HUDEP-2 (cell line): ENCODE measurements around the gene RTN4RL2.

Experiments
- DNase-seq, 76 experiments: peaks; one replicate each; lab custom pipeline; 2025; ENCODE audit not compliant: unreplicated experiment in 76 of 76; lab: John Stamatoyannopoulos, UW

RTN4RL2 gene

GRCh38 chr11:57477507-57478189, 17.3 kb downstream of the RTN4RL2 start:
- DNase-seq, result no peak

GRCh38 chr11:57479021-57479663, 18.8 kb downstream of the RTN4RL2 start:
- no peak for DNase-seq

- no peak for DNase-seq
Measured at GRCh38 chr11:57479911-57480310, 19.6 kb downstream of the RTN4RL2 start.

- DNase-seq, result peak in 69 of 76 experiments; percentile 12 to 85 (median 59)
Measured at GRCh38 chr11:57480409-57481137, 20.2 kb downstream of the RTN4RL2 start.

- DNase-seq, result no peak
Measured at GRCh38 chr11:57481315-57481714, 21.0 kb downstream of the RTN4RL2 start.

- no peak for DNase-seq
Measured at GRCh38 chr11:57481915-57482781, 21.8 kb downstream of the RTN4RL2 start.

- peak in 6 of 76 experiments; percentile 5 to 34 (median 16) for DNase-seq
Measured at GRCh38 chr11:57482782-57483561, 22.6 kb downstream of the RTN4RL2 start.

GRCh38 chr11:57483562-57483918, 23.2 kb downstream of the RTN4RL2 start:
- no peak for DNase-seq

- DNase-seq, result no peak
Measured at GRCh38 chr11:57484141-57484710, 23.9 kb downstream of the RTN4RL2 start.

GRCh38 chr11:57485217-57485990, 25.1 kb downstream of the RTN4RL2 start:
- DNase-seq, result no peak

- no peak for DNase-seq
Measured at GRCh38 chr11:57487021-57487778, 26.9 kb downstream of the RTN4RL2 start.

GRCh38 chr11:57487920-57488659, 27.8 kb downstream of the RTN4RL2 start:
- DNase-seq, result no peak

- no peak for DNase-seq
Measured at GRCh38 chr11:57490456-57491248, 30.3 kb downstream of the RTN4RL2 start.

GRCh38 chr11:57491371-57492061, 31.2 kb downstream of the RTN4RL2 start:
- DNase-seq, result peak in 58 of 76 experiments; percentile 14 to 72 (median 39)

- peak in 39 of 76 experiments; percentile 5 to 47 (median 24) for DNase-seq
Measured at GRCh38 chr11:57493507-57494503, 33.5 kb downstream of the RTN4RL2 start.
